ENCODE data around the gene TMEM121B. TPM values are rescaled to one million over a fixed set of nuclear protein-coding genes. Genes with fewer than 3 reads are reported as not detected.

TMEM121B gene
- total and polyA plus RNA-seq, 2 donors (not counting 1 experiment from before 2014, with no cell fraction given), result 0.12 TPM; not detected in 1

DNA sequence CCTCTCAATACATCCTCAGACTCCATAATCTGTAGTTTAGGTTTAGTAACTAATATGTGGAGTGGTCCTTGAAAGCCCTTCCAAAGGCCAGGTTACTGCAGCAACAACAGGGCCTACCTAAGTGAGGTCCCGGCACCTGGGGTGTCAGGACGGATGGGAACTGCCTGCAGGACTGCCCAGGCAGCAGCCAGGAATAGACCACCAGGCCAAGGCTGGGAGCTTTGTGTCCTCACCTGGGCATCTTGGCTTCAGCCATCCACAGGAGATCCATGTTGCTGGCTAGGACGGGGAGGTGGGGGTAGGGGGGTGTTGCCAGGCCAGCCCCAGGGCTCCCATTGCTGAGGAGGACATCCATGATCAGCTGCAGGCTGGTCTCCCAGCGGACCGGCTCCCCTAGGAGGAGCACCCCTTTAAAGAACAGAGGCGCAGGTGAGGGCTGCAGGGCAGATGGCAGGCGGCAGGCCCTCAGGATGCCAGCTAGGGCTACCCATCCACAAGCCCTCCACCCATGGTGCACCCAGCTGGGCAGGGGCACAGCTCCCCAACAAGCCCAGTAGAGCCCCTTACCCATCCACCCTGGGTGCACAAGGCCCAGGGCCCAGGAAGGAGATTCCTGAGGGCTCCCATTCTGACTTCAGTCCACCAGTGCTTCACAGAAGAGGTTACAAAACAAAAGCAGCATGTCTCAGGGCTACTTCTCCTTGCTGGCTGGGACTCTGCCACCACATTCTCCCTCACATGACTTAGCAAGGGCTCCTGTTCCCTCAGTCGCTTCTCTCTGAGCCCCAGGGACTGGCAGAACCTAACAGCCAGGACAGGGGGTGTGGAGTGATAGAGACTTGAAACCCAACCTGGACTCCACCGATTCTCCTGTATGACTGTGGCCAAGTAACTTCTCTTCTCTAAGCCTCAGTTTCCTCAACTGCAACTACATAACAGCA is 19.9 kb upstream of the TMEM121B start:
- Mint-ChIP-seq H3K27ac (no peak overlapping the region), H3K4me3 (no peak overlapping the region), H3K9me3 (ENCODE audit: insufficient read depth) (no peaks in the 10 kb centered on the region), H3K27me3 (no peaks in the 10 kb centered on the region), H3K4me1 (no peaks in the 10 kb centered on the region)
- Histone ChIP-seq H3K79me2 (ENCODE audit: control insufficient read depth, insufficient read depth, low read length) (no peaks in the 10 kb centered on the region), H2AFZ (ENCODE audit: insufficient read depth, low read depth, low read length, poor library complexity, severe bottlenecking) (no peak overlapping the region), H3K9ac (ENCODE audit: low read length) (no peak overlapping the region), H3K27ac (ENCODE audit: low read length in 2 of 2) (no peak overlapping the region), H3K36me3 (replicated peaks in 1 of 2; ENCODE audit: control extremely low read depth in 1 of 2, control insufficient read depth in 1 of 2, extremely low read depth in 1 of 2, insufficient read depth in 2 of 2, low read length in 1 of 2) (peaks cover 0 to 47% of the 10 kb centered on the region in 2 experiments), H3K4me3 (ENCODE audit: control extremely low read depth in 1 of 5, extremely low read depth in 1 of 5, insufficient read depth in 1 of 5, low read depth in 2 of 5, low read length in 4 of 5) (no peak overlapping the region), H3K4me2 (replicated peaks; ENCODE audit: low read depth, low read length, poor library complexity, severe bottlenecking) (no peak overlapping the region), H4K20me1 (ENCODE audit: control insufficient read depth, insufficient read depth, low read length, poor library complexity, severe bottlenecking) (no peaks in the 10 kb centered on the region), H3K4me1 (ENCODE audit: control insufficient read depth in 2 of 2, insufficient read depth in 2 of 2, low read length in 2 of 2) (no peaks in the 10 kb centered on the region), H3K27me3 (replicated peaks in 1 of 4; ENCODE audit: control extremely low read depth in 1 of 4, control insufficient read depth in 3 of 4, insufficient read depth in 4 of 4, low read length in 3 of 4) (no peaks in the 10 kb centered on the region), H3K9me3 (ENCODE audit: control extremely low read depth in 1 of 3, control insufficient read depth in 2 of 3, insufficient read depth in 1 of 3, low read length in 2 of 3) (no peaks in the 10 kb centered on the region)
- TF ChIP-seq EZH2 (IDR thresholded peaks at IDR 0.05; ENCODE audit: borderline replicate concordance, insufficient read depth, low read depth, low read length, poor library complexity, severe bottlenecking), result no peak
- TF ChIP-seq, protein P1, sequence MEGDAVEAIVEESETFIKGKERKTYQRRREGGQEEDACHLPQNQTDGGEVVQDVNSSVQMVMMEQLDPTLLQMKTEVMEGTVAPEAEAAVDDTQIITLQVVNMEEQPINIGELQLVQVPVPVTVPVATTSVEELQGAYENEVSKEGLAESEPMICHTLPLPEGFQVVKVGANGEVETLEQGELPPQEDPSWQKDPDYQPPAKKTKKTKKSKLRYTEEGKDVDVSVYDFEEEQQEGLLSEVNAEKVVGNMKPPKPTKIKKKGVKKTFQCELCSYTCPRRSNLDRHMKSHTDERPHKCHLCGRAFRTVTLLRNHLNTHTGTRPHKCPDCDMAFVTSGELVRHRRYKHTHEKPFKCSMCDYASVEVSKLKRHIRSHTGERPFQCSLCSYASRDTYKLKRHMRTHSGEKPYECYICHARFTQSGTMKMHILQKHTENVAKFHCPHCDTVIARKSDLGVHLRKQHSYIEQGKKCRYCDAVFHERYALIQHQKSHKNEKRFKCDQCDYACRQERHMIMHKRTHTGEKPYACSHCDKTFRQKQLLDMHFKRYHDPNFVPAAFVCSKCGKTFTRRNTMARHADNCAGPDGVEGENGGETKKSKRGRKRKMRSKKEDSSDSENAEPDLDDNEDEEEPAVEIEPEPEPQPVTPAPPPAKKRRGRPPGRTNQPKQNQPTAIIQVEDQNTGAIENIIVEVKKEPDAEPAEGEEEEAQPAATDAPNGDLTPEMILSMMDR (IDR thresholded peaks at IDR 0.05), result no peak
- intact Hi-C loops (cut with micrococcal nuclease), result no loop called here
- ChIA-PET CTCF (no interaction called here), POLR2A (no interaction called here)
- WGBS (ENCODE audit: insufficient coverage), result over 99% methylated on average over 8 of the region's 9 CpGs
- DNase-seq (no peak), ATAC-seq (ENCODE audit: low read depth) (no peak)

DNA sequence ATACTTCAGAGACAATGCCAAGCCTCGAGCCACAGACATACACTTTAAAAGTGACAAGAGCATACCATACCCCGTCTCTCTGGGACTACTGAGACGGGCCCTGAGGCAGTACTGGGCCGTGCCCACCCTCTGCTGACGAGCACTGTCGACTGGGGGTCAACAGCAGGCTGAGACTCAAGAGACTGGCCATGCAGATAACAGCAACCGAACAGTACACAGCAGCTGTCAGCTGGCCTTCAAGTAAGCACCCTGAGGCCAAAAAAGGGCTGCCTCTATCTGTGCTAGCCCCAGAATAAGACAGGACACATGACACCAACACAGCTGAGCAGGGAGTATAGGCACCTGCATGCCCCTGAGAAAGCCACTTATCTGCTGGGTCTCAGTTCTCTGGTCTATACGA is 18.9 kb upstream of the TMEM121B start:
- no peaks in the 10 kb centered on the region for H3K27me3 Mint-ChIP-seq
- peaks cover 0 to 47% of the 10 kb centered on the region in 2 experiments for H3K36me3 ChIP-seq (replicated peaks in 1 of 2; ENCODE audit: control extremely low read depth in 1 of 2, control insufficient read depth in 1 of 2, extremely low read depth in 1 of 2, insufficient read depth in 2 of 2, low read length in 1 of 2)
- no peak overlapping the region for H2AFZ ChIP-seq (ENCODE audit: insufficient read depth, low read depth, low read length, poor library complexity, severe bottlenecking)
- H3K9ac ChIP-seq (ENCODE audit: low read length), result no peak overlapping the region
- no peaks in the 10 kb centered on the region for H3K27me3 ChIP-seq (replicated peaks in 1 of 4; ENCODE audit: control extremely low read depth in 1 of 4, control insufficient read depth in 3 of 4, insufficient read depth in 4 of 4, low read length in 3 of 4)
- no peak overlapping the region for H3K4me2 ChIP-seq (replicated peaks; ENCODE audit: low read depth, low read length, poor library complexity, severe bottlenecking)
- no peaks in the 10 kb centered on the region for H3K9me3 ChIP-seq (ENCODE audit: control extremely low read depth in 1 of 3, control insufficient read depth in 2 of 3, insufficient read depth in 1 of 3, low read length in 2 of 3)
- H3K27ac Mint-ChIP-seq, result no peak overlapping the region
- no peaks in the 10 kb centered on the region for H3K79me2 ChIP-seq (ENCODE audit: control insufficient read depth, insufficient read depth, low read length)
- no peaks in the 10 kb centered on the region for H3K9me3 Mint-ChIP-seq (ENCODE audit: insufficient read depth)
- no peak overlapping the region for H3K4me3 ChIP-seq (ENCODE audit: control extremely low read depth in 1 of 5, extremely low read depth in 1 of 5, insufficient read depth in 1 of 5, low read depth in 2 of 5, low read length in 4 of 5)
- CTCF ChIA-PET, result no interaction called here
- H3K4me1 Mint-ChIP-seq, result no peaks in the 10 kb centered on the region
- ATAC-seq (ENCODE audit: low read depth) (no peak), DNase-seq (no peak)
- no peaks in the 10 kb centered on the region for H3K4me1 ChIP-seq (ENCODE audit: control insufficient read depth in 2 of 2, insufficient read depth in 2 of 2, low read length in 2 of 2)
- 84% methylated on average over 7 of the region's 8 CpGs for WGBS (ENCODE audit: insufficient coverage)
- H3K27ac ChIP-seq (ENCODE audit: low read length in 2 of 2), result no peak overlapping the region
- no peak overlapping the region for H3K4me3 Mint-ChIP-seq
- no peaks in the 10 kb centered on the region for H4K20me1 ChIP-seq (ENCODE audit: control insufficient read depth, insufficient read depth, low read length, poor library complexity, severe bottlenecking)
- TF ChIP-seq, protein P1 (IDR thresholded peaks at IDR 0.05), result no peak
- no peak for TF ChIP-seq EZH2 (IDR thresholded peaks at IDR 0.05; ENCODE audit: borderline replicate concordance, insufficient read depth, low read depth, low read length, poor library complexity, severe bottlenecking)
- POLR2A ChIA-PET, result no interaction called here
- intact Hi-C loops (cut with micrococcal nuclease), result no loop called here
